ENCODE measurements around the gene LAMB4.
A peak's percentile ranks its signal among the peaks of the same experiment; 100 is the strongest.

LAMB4 gene

GRCh38 chr7:108130261-108130660 is at the start of gene LAMB4:
Gene LAMB4, minus strand, starts transcription at chr7:108130361. Its CDS starts 7,197 bp downstream, at chr7:108123164.
- no peak for ATAC-seq
- Mint-ChIP-seq H3K36me3 (no peaks in the 10 kb centered on the region), H3K4me3 (no peak within 1 kb of the TSS), H3K9me3 (no peaks in the 10 kb centered on the region), H3K27ac (no peak within 1 kb of the TSS), H3K4me1 (peaks cover 6% of the 10 kb centered on the region)
- DNase-seq (ENCODE audit: low spot score in 2 of 2): no peak

DNA sequence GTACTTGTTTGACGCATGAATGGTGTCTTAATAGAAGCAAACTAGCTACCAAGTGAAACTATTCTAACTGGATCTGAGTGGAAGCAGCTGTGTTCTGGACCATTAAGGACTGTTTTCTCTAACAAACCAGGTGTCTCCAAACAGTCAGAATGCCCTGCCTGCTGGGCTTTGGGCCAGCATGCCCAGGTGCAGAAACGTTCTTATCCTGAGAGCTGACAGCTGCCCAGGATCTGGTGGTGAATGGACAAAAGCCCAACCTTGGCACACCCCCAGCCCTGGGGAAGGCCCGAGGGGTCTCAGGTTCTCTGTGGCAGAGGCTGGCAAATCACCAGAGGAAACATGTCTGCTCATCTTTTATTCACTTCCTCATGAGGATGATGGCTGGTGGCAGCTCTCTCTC is 48.2 kb upstream of the LAMB4 start:
- H3K36me3 Mint-ChIP-seq: no peaks in the 10 kb centered on the region
- ATAC-seq (peak; percentile 13), DNase-seq (ENCODE audit: low spot score in 2 of 2) (no peak)
- no peaks in the 10 kb centered on the region for H3K9me3 Mint-ChIP-seq
- no peak overlapping the region for H3K4me3 Mint-ChIP-seq
- H3K27ac Mint-ChIP-seq: no peak overlapping the region
- H3K4me1 Mint-ChIP-seq: no peaks in the 10 kb centered on the region

DNA sequence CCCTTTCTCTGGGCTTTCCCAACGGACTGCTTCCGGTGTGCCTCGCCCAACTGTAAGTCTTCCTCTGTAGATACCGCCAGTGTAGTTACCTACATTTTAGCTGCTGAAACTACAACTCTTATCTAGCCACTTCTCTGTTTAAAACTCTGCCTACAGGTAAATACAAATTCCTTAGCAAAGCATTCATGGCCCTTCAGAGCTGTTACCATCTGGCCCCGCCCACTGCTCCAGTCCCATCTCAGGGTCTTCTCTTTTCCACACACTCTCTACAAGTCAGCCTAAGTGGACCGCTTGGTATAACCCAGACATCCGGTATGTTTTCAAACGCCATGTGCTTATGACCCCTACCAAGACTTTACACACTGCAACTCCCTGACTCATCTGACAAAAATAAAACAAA is 41.0 kb upstream of the LAMB4 start:
- Mint-ChIP-seq H3K4me3 (no peak overlapping the region), H3K9me3 (no peaks in the 10 kb centered on the region), H3K4me1 (no peaks in the 10 kb centered on the region), H3K27ac (no peak overlapping the region), H3K36me3 (no peaks in the 10 kb centered on the region)
- no peak for ATAC-seq
- DNase-seq (ENCODE audit: low spot score in 2 of 2): no peak

DNA sequence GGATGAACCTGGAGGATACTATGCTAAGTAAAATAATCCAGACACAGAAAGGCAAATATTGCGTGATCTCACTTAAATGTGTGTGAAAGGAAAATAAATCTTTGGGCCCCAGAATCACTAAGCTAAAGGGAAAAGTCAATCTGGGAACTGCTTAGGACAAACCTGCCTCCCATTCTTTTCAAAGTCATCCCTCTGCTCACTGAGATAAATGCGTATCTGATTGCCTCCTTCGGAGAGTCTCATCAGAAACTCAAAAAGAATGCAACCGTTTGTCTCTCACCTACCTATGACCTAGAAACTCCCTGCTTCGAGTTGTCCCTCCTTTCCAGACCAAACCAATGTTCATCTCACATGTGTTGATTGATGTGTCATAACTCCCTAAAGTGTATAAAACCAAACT is 40.1 kb upstream of the LAMB4 start:
- ATAC-seq (no peak), DNase-seq (ENCODE audit: low spot score in 2 of 2) (no peak)
- Mint-ChIP-seq H3K4me3 (no peak overlapping the region), H3K4me1 (no peaks in the 10 kb centered on the region), H3K36me3 (no peaks in the 10 kb centered on the region), H3K9me3 (no peaks in the 10 kb centered on the region), H3K27ac (no peak overlapping the region)

- H3K36me3 Mint-ChIP-seq: no peaks in the 10 kb centered on the region
- no peak for ATAC-seq
- no peak overlapping the region for H3K4me3 Mint-ChIP-seq
- DNase-seq (ENCODE audit: low spot score in 2 of 2): no peak
- no peak overlapping the region for H3K27ac Mint-ChIP-seq
- no peaks in the 10 kb centered on the region for H3K4me1 Mint-ChIP-seq
- peaks cover 5% of the 10 kb centered on the region for H3K9me3 Mint-ChIP-seq
Observed at GRCh38 chr7:108167460-108167859, 37.3 kb upstream of the LAMB4 start.

DNA sequence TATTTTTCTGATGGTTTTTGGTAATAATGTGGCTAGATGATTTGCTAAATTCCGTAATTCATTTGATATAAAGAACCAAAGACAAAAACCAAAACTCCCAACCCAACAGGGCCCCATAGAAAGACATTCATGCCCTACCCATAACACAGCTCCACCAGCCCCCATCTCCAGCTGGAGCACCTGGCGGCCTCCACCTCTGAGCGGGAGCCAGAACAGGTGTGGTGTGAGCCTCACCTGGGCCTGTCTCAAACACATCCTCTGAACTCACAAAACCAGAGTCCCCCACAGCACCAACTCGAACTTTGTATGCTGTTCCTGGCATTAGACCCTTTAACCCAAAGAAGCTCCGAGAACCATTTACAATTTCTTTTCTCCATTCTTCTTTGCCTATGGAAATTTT is 36.5 kb upstream of the LAMB4 start:
- Mint-ChIP-seq H3K4me3 (no peak overlapping the region), H3K4me1 (no peaks in the 10 kb centered on the region), H3K27ac (no peak overlapping the region), H3K36me3 (no peaks in the 10 kb centered on the region), H3K9me3 (peaks cover 5% of the 10 kb centered on the region)
- ATAC-seq (no peak), DNase-seq (ENCODE audit: low spot score in 2 of 2) (no peak)

- H3K9me3 Mint-ChIP-seq: peaks cover 5% of the 10 kb centered on the region
- H3K27ac Mint-ChIP-seq: no peak overlapping the region
- H3K4me1 Mint-ChIP-seq: no peaks in the 10 kb centered on the region
- no peak for ATAC-seq
- no peak overlapping the region for H3K4me3 Mint-ChIP-seq
- no peak for DNase-seq (ENCODE audit: low spot score in 2 of 2)
- no peaks in the 10 kb centered on the region for H3K36me3 Mint-ChIP-seq
Observed at GRCh38 chr7:108165723-108166122, 35.6 kb upstream of the LAMB4 start.

GRCh38 chr7:108164946-108165345 is 34.8 kb upstream of the LAMB4 start:
- H3K36me3 Mint-ChIP-seq: no peaks in the 10 kb centered on the region
- H3K27ac Mint-ChIP-seq: no peak overlapping the region
- DNase-seq (ENCODE audit: low spot score in 2 of 2): no peak
- no peak overlapping the region for H3K4me3 Mint-ChIP-seq
- peaks cover 5% of the 10 kb centered on the region for H3K9me3 Mint-ChIP-seq
- ATAC-seq: no peak
- no peaks in the 10 kb centered on the region for H3K4me1 Mint-ChIP-seq

- ATAC-seq (no peak), DNase-seq (ENCODE audit: low spot score in 2 of 2) (no peak)
- Mint-ChIP-seq H3K4me3 (no peak overlapping the region), H3K4me1 (no peaks in the 10 kb centered on the region), H3K27ac (no peak overlapping the region), H3K9me3 (peaks cover 5% of the 10 kb centered on the region), H3K36me3 (no peaks in the 10 kb centered on the region)
Observed at GRCh38 chr7:108164342-108164741, 34.2 kb upstream of the LAMB4 start.

- H3K36me3 Mint-ChIP-seq: no peaks in the 10 kb centered on the region
- ATAC-seq: no peak
Observed at GRCh38 chr7:108158776-108159175, 28.6 kb upstream of the LAMB4 start.

GRCh38 chr7:108157606-108158335 is 27.6 kb upstream of the LAMB4 start:
- no peak for DNase-seq (ENCODE audit: low spot score in 2 of 2)
- ATAC-seq: no peak
- Mint-ChIP-seq H3K36me3 (no peaks in the 10 kb centered on the region), H3K4me3 (no peak overlapping the region), H3K9me3 (no peaks in the 10 kb centered on the region), H3K4me1 (no peaks in the 10 kb centered on the region), H3K27ac (no peak overlapping the region)

More at GRCh38 chr7:108158776-108159175, 28.6 kb upstream of the LAMB4 start:
- no peaks in the 10 kb centered on the region for H3K4me1 Mint-ChIP-seq
- no peak for DNase-seq (ENCODE audit: low spot score in 2 of 2)
- peaks cover 5% of the 10 kb centered on the region for H3K9me3 Mint-ChIP-seq
- H3K27ac Mint-ChIP-seq: no peak overlapping the region
- H3K4me3 Mint-ChIP-seq: no peak overlapping the region

- no peak overlapping the region for H3K4me3 Mint-ChIP-seq
- no peak for DNase-seq (ENCODE audit: low spot score in 2 of 2)
- no peak overlapping the region for H3K27ac Mint-ChIP-seq
- H3K4me1 Mint-ChIP-seq: no peaks in the 10 kb centered on the region
- H3K36me3 Mint-ChIP-seq: no peaks in the 10 kb centered on the region
- no peak for ATAC-seq
- H3K9me3 Mint-ChIP-seq: no peaks in the 10 kb centered on the region
Observed at GRCh38 chr7:108156897-108157605, 26.9 kb upstream of the LAMB4 start.

DNA sequence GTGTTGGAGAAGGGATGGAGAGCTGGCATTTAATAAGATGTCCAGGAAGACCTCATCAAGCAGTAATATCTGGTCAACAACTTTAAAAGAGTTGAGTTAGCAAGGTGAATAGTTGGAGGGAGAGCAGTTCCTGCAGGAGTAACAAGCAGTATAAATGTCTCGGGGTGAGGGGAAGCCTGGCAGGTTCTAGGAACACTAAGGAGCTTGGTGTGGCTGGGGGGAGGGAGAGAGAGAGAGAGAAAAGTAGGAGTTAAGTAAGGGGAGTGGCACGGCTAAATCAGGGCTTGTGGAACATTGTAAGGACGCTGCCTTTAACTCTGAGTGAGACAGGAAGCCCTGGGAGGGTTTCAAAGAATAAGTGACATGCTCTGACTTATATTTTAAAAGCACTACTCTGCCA is 22.0 kb upstream of the LAMB4 start:
- ATAC-seq (no peak), DNase-seq (ENCODE audit: low spot score in 2 of 2) (no peak)
- Mint-ChIP-seq H3K4me3 (no peak overlapping the region), H3K4me1 (no peaks in the 10 kb centered on the region), H3K27ac (no peak overlapping the region), H3K9me3 (no peaks in the 10 kb centered on the region), H3K36me3 (no peaks in the 10 kb centered on the region)

DNA sequence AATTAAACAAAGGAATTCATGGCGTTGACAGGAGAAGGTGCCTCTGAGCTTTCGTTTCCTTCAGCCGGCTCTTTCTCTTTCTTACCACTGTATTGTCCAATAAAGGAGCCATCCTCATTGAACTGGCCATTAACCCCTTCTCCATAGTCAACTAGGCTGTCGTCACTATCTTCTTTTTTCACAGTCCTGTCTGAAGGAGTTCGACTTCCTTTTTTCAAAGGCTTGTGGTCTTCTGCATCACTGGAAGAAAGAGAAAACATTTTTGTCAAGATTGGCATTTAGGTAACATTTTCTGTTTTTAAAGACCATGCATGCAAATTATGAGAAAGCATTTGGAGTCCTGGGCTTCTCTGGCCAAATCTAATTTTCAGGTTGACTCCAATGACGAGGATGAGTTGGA is 19.7 kb upstream of the LAMB4 start:
- DNase-seq (ENCODE audit: low spot score in 2 of 2): no peak
- H3K9me3 Mint-ChIP-seq: no peaks in the 10 kb centered on the region
- no peaks in the 10 kb centered on the region for H3K36me3 Mint-ChIP-seq
- no peak overlapping the region for H3K4me3 Mint-ChIP-seq
- H3K4me1 Mint-ChIP-seq: no peaks in the 10 kb centered on the region
- ATAC-seq: no peak
- H3K27ac Mint-ChIP-seq: no peak overlapping the region

- no peak overlapping the region for H3K4me3 Mint-ChIP-seq
- ATAC-seq: no peak
- H3K4me1 Mint-ChIP-seq: no peaks in the 10 kb centered on the region
- no peaks in the 10 kb centered on the region for H3K36me3 Mint-ChIP-seq
- no peaks in the 10 kb centered on the region for H3K9me3 Mint-ChIP-seq
- no peak overlapping the region for H3K27ac Mint-ChIP-seq
- no peak for DNase-seq (ENCODE audit: low spot score in 2 of 2)
Observed at GRCh38 chr7:108149119-108149518, 19.0 kb upstream of the LAMB4 start.

GRCh38 chr7:108147031-108147563 is 16.9 kb upstream of the LAMB4 start:
- H3K4me1 Mint-ChIP-seq: no peaks in the 10 kb centered on the region
- H3K9me3 Mint-ChIP-seq: no peaks in the 10 kb centered on the region
- H3K36me3 Mint-ChIP-seq: no peaks in the 10 kb centered on the region
- no peak overlapping the region for H3K4me3 Mint-ChIP-seq
- no peak for DNase-seq (ENCODE audit: low spot score in 2 of 2)
- no peak overlapping the region for H3K27ac Mint-ChIP-seq
- ATAC-seq: no peak
